AG04449 (cell line): ENCODE results near the gene NDP.

Source experiments
- CTCF ChIA-PET: fragments of 350-600 bp; formaldehyde crosslinking; extraction: SDS; loops from one replicate; lab custom pipeline; 2021; ENCODE audit warnings: antibody characterized with exemption; lab: Yijun Ruan, JAX
- POLR2A ChIA-PET: fragments of 400-600, 350-600 bp; formaldehyde crosslinking; extraction: SDS; loops from one replicate; lab custom pipeline; 2020; ENCODE audit warnings: antibody characterized with exemption, inconsistent platforms; lab: Yijun Ruan, JAX
- DNase-seq: peaks from one replicate; pipeline ENCODE4 v3.0.0-alpha.2; 2010; ENCODE audit warnings: low read depth, low spot score
- H3K4me3 ChIP-seq: 2 replicates; pipeline ENCODE4 v1.5.1; 2011; ENCODE audit warnings: low read depth, mild to moderate bottlenecking, control low read depth, low read length
- TF ChIP-seq, protein P1 (sequence below): IDR thresholded peaks from one replicate; pipeline ENCODE4 v1.5.1; 2011; ENCODE audit warnings: mild to moderate bottlenecking, moderate library complexity, low read length, control low read depth, inconsistent platforms; ENCODE audit not compliant: insufficient read depth; ENCODE audit errors: missing control alignments

NDP gene

DNA sequence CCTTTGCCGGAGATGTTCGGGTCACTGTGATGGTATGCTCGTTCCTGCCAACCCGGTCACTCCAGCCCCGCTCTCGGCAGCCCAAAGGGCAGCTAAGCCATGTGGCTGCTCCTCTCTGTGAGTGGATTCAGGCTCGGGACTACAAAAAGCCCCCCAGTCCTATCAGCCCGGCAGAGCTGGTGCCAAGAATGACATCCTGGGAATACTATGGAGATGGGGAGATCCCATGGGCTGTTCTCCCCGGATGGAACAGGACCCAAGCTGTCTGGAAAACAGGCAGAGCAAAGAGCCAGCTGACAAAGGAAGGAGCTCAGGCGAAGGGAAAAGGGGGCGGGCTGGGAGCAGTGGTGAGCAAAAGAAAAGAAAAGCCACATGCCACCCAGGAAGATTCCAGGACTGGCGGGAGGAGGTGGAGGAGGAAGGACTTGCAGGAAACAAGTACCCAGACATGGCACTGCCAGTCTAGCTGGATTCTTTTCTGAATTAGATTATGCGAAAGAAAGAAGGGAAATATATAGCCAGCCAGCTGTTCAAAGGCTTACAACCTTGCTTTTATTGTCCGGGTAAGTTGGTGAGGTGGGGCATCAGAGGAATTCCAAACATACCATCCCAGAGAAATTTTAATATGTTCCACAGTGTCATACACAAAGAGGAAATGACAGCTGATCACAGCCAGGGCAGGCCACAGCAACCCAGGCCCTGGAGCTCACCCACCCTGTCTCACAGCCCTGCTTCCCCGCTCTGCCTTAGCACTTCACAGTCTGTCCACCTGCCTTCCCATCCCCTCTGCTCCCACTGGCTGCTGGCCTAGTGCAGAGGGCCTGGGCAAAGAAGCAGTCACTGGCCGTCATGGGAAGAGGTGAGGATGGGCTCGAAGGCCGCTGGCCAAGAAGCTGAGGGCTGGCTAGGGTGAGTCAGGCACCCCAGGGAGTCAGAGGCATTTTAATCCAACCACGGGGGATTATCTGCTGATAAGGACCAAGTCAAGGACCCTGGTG lies 3.4 kb downstream of the NDP start:
- TF ChIP-seq, protein P1, sequence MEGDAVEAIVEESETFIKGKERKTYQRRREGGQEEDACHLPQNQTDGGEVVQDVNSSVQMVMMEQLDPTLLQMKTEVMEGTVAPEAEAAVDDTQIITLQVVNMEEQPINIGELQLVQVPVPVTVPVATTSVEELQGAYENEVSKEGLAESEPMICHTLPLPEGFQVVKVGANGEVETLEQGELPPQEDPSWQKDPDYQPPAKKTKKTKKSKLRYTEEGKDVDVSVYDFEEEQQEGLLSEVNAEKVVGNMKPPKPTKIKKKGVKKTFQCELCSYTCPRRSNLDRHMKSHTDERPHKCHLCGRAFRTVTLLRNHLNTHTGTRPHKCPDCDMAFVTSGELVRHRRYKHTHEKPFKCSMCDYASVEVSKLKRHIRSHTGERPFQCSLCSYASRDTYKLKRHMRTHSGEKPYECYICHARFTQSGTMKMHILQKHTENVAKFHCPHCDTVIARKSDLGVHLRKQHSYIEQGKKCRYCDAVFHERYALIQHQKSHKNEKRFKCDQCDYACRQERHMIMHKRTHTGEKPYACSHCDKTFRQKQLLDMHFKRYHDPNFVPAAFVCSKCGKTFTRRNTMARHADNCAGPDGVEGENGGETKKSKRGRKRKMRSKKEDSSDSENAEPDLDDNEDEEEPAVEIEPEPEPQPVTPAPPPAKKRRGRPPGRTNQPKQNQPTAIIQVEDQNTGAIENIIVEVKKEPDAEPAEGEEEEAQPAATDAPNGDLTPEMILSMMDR, result no peak
- ChIA-PET POLR2A (interaction anchor here (1.2 kb wide), 1 partner anchor 56 kb away, joined by 3 read pairs; no protein-coding TSS in a partner anchor), CTCF (interaction anchor here (0.8 to 3.0 kb wide), 6 partner anchors 11 to 274 kb away, joined by 3 to 13 read pairs (median 4); no protein-coding TSS in a partner anchor)
- H3K4me3 ChIP-seq, result no peak overlapping the region
- no peak for DNase-seq

DNA sequence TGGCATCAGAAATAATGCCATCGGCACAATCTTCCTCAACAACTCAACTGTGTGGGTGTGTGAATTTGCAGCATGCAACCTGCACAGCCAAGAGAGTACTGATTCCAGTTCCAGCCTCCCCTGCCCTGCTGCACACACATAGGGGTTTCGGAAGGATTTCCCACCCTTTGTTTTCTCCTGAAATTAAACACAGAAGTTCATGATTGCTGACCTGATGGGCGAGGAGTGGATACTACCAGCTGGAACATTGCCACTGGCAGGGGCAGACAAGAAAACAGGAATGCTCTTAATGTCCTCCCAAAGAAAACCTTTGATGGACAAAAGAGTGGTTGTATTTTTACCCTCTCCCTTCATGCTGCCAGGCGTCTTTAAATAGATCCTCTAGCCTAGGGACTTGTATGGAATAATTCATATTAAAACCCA lies 4.8 kb downstream of the NDP start:
- no peak overlapping the region for H3K4me3 ChIP-seq
- ChIA-PET CTCF (interaction anchor here (3.0 kb wide), 1 partner anchor 10 kb away, joined by 13 read pairs; no protein-coding TSS in a partner anchor), POLR2A (no interaction called here)
- TF ChIP-seq, protein P1, result no peak
- DNase-seq, result no peak

DNA sequence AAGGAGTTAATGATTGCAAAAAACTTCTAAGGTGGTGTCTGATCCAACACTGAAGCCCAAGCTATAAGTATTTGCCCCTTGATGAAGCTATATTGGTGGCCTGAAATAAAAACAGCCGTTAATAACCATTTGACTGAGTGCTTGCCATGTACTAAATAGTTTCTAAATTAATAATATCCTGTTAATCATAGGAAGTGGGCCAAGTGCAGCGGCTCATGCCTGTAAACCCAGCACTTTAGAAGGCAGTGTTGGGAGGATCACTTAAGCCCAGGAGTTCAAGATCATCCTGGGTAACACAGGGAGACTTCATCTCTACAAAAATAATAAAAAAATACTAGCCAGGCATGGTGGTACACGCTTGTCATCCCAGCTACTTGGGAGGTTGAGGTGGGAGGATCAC lies 8.3 kb downstream of the NDP start:
- POLR2A ChIA-PET, result no interaction called here
- TF ChIP-seq, protein P1, result no peak
- CTCF ChIA-PET, result interaction anchor here (2.6 to 4.9 kb wide), 2 partner anchors 60 to 279 kb away, joined by 12 to 29 read pairs; no protein-coding TSS in a partner anchor
- H3K4me3 ChIP-seq, result no peak overlapping the region
- DNase-seq, result no peak

DNA sequence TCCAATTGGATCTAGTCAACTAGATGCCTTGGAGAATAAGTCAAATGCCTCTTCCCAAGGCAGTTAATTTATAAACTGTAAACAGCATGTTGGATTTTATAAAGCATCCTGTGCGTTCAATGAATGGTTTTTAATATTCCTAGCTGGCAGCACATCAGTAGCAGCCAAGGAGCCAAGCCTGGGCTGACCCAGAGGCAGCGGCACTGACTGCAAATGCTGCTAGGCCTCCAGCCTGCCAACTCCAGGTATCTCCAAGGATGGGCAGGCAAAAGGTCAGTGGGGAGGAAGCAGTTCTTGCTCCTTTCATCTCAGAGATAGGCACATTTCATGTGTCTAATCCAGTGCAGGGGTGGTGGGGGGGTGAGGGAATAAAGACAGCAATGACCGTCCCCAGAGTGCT lies 9.5 kb downstream of the NDP start:
- ChIA-PET CTCF (interaction anchor here (2.6 to 4.9 kb wide), 2 partner anchors 61 to 281 kb away, joined by 12 to 29 read pairs; no protein-coding TSS in a partner anchor), POLR2A (no interaction called here)
- DNase-seq, result no peak
- TF ChIP-seq, protein P1, result no peak
- H3K4me3 ChIP-seq, result no peak overlapping the region

DNA sequence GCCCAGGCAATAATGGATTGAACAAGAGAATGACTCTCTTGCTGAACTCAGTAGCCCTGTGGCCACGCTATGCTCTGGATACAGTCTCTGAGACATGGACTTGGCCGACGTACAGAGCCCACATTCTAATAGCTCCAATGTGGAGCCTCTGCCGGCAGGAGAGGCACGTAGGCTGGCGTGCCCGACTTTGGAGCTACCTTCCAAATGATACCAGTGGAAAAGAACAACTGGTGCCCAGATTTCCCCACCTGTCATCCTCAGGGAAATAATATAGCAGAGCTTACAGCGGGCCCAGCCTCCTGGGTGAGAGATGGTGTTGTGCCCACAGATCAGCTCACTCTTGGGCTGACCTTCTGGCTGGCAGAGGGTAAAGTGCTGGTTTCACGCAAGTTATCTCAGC lies 10.6 kb downstream of the NDP start:
- H3K4me3 ChIP-seq, result no peak overlapping the region
- no peak for DNase-seq
- TF ChIP-seq, protein P1, result no peak
- POLR2A ChIA-PET, result no interaction called here
- CTCF ChIA-PET, result interaction anchor here (0.6 to 6.3 kb wide), 3 partner anchors 13 to 282 kb away, joined by 3 to 137 read pairs (median 29); no protein-coding TSS in a partner anchor

DNA sequence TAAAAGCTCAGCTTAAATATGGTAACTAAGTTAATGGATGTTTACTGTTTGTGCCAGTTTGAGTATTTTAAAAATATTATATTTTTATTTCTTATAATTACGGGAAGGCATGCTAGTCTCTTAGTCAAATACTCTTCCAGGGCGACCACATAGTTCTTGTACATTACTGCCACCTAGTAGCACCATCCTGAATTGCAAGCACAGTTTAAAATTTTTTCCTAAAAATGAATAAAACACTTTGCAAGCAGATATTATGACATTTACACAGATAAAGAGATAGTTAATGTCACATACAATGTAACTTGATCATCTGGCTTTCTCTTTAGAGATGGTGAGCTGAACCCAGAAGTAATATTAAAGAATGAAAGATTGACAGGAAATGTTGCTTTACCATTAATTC lies 11.5 kb downstream of the NDP start:
- TF ChIP-seq, protein P1, result no peak
- POLR2A ChIA-PET, result no interaction called here
- no peak overlapping the region for H3K4me3 ChIP-seq
- CTCF ChIA-PET, result interaction anchor here (4.9 to 6.3 kb wide), 2 partner anchors 63 to 283 kb away, joined by 29 to 137 read pairs; no protein-coding TSS in a partner anchor
- DNase-seq, result no peak
